PC-9 (cell line): ENCODE measurements around the gene TNFAIP1. TPM values are rescaled to one million over a fixed set of nuclear protein-coding genes. Genes with fewer than 3 reads are reported as not detected.

ENCODE experiments used
- BruUV-seq: library from RNA; stranded (reverse); fragments of 400-500 nt; replicated peaks from 2 replicates; lab custom pipeline; 2021; lab: Mats Ljungman, UMichigan
- CTCF ChIA-PET: fragments of 300-600 bp; sonication (Branson Sonifier 250); formaldehyde crosslinking; loops from one replicate; lab custom pipeline; 2022; ENCODE audit warnings: antibody characterized with exemption; lab: Charles Lee
- POLR2A ChIA-PET: fragments of 300-600 bp; sonication (Branson Sonifier 250); formaldehyde crosslinking; loops from one replicate; lab custom pipeline; 2022; ENCODE audit warnings: antibody characterized with exemption; ENCODE audit not compliant: unreplicated experiment; lab: Charles Lee
- DNase-seq, 2 experiments: peaks; one replicate each; pipeline versions ENCODE4 v3.0.0 to v3.0.0-alpha.2; 2015 to 2022; ENCODE audit warnings: mixed read lengths in 1 of 2
- H2AFZ ChIP-seq: fragments of 200-600 bp; sonication (generic); 2 replicates; pipeline ENCODE4 v1.8.1; 2017; ENCODE audit warnings: antibody characterized with exemption
- H3F3A ChIP-seq: fragments of 200-600 bp; sonication (generic); 2 replicates; pipeline ENCODE4 v1.8.1; 2017; ENCODE audit warnings: antibody characterized with exemption, mild to moderate bottlenecking, low read depth; ENCODE audit not compliant: insufficient read depth
- H3K27ac ChIP-seq: fragments of 200-600 bp; sonication (generic); 2 replicates; pipeline ENCODE4 v1.6.1; 2016; ENCODE audit warnings: mixed run types
- H3K27me3 ChIP-seq: fragments of 200-600 bp; sonication (generic); 2 replicates; pipeline ENCODE4 v1.6.1; 2016; ENCODE audit warnings: low read depth, mixed run types; ENCODE audit not compliant: insufficient read depth
- H3K36me3 ChIP-seq: fragments of 200-600 bp; sonication (generic); 2 replicates; pipeline ENCODE4 v1.6.1; 2016; ENCODE audit warnings: low read depth, mixed run types
- H3K4me1 ChIP-seq: fragments of 200-600 bp; sonication (generic); replicated peaks from 2 replicates; pipeline ENCODE4 v1.6.1; 2016; ENCODE audit warnings: mixed run types; ENCODE audit not compliant: insufficient read depth
- H3K4me2 ChIP-seq: fragments of 200-600 bp; sonication (generic); 2 replicates; pipeline ENCODE4 v1.6.1; 2017; ENCODE audit warnings: mixed run types
- H3K4me3 ChIP-seq: fragments of 200-600 bp; sonication (generic); 2 replicates; pipeline ENCODE4 v1.6.1; 2016; ENCODE audit warnings: mixed run types
- H3K79me2 ChIP-seq: fragments of 200-600 bp; sonication (generic); 2 replicates; pipeline ENCODE4 v1.6.1; 2017; ENCODE audit warnings: low read depth, mixed run types
- H3K9me2 ChIP-seq: fragments of 200-600 bp; sonication (generic); 2 replicates; pipeline ENCODE4 v1.8.1; 2017; ENCODE audit warnings: mild to moderate bottlenecking; ENCODE audit not compliant: insufficient read depth
- H3K9me3 ChIP-seq: fragments of 200-600 bp; sonication (generic); 2 replicates; pipeline ENCODE4 v1.8.1; 2016; ENCODE audit warnings: low read depth; ENCODE audit not compliant: insufficient read depth
- H4K20me1 ChIP-seq: fragments of 200-600 bp; sonication (generic); 2 replicates; pipeline ENCODE4 v1.8.1; 2017; ENCODE audit not compliant: insufficient read depth
- CTCF ChIP-seq: fragments of 200-600 bp; sonication (generic); conservative IDR thresholded peaks from 2 replicates; pipeline ENCODE4 v1.6.1; 2017; ENCODE audit warnings: mixed run types, antibody characterized with exemption, mild to moderate bottlenecking, moderate library complexity
- EZH2 ChIP-seq: fragments of 200-600 bp; sonication (generic); IDR thresholded peaks from 2 replicates; pipeline ENCODE4 v1.8.0; 2017; ENCODE audit warnings: antibody characterized with exemption, low read depth
- intact Hi-C: fragments of 100-400 bp; cut with micrococcal nuclease; formaldehyde crosslinking; loops from one replicate; pipeline ENCODE4 v1.10.0; 2022; ENCODE audit not compliant: unreplicated experiment
- total RNA-seq: library from RNA; stranded (reverse); gene quantifications from 2 replicates; pipeline ENCODE4 v1.2.3, GENCODE V29; 2021

Gene TNFAIP1
- total RNA-seq, 1 experiment from 2014 or later = 46.8 TPM

- peaks cover 8% of the 10 kb centered on the region; the same call in 1 of the 2 replicates for H3F3A ChIP-seq
- H3K9me3 ChIP-seq = no peaks in the 10 kb centered on the region
- no peak overlapping the region for H3K4me2 ChIP-seq
- peaks cover 62% of the 10 kb centered on the region for H3K4me1 ChIP-seq
- no TSS peak for BruUV-seq
- no peaks in the 10 kb centered on the region for H4K20me1 ChIP-seq
- no peak overlapping the region for H3K4me3 ChIP-seq
- no peaks in the 10 kb centered on the region for H3K27me3 ChIP-seq
- no peak overlapping the region for H2AFZ ChIP-seq
- H3K9me2 ChIP-seq = no peaks in the 10 kb centered on the region
- intact Hi-C loops = loop anchor here (2.0 kb wide), 1 partner anchor 439 kb away; no protein-coding TSS in a partner anchor
- H3K27ac ChIP-seq = no peak overlapping the region
- H3K79me2 ChIP-seq = peaks cover 30% of the 10 kb centered on the region
- ChIA-PET CTCF (no interaction called here), POLR2A (no interaction called here)
- peaks cover 8% of the 10 kb centered on the region; the same call in 1 of the 2 replicates for H3K36me3 ChIP-seq
- DNase-seq = no peak
- TF ChIP-seq EZH2 (no peak), CTCF (no peak)
Measured at GRCh38 chr17:28327709-28328108, 7.9 kb upstream of the TNFAIP1 start.

GRCh38 chr17:28328325-28328724, 7.2 kb upstream of the TNFAIP1 start:
- Histone ChIP-seq H3K9me2 (no peaks in the 10 kb centered on the region), H3K4me3 (no peak overlapping the region), H3K36me3 (peaks cover 8% of the 10 kb centered on the region; the same call in 1 of the 2 replicates), H3K27me3 (no peaks in the 10 kb centered on the region), H3F3A (peaks cover 8% of the 10 kb centered on the region; the same call in 1 of the 2 replicates), H3K4me2 (no peak overlapping the region), H3K79me2 (peaks cover 30% of the 10 kb centered on the region), H4K20me1 (no peaks in the 10 kb centered on the region), H2AFZ (no peak overlapping the region), H3K27ac (no peak overlapping the region), H3K9me3 (no peaks in the 10 kb centered on the region), H3K4me1 (peaks cover 56% of the 10 kb centered on the region)
- POLR2A ChIA-PET = no interaction called here
- CTCF ChIA-PET = no interaction called here
- no TSS peak for BruUV-seq
- TF ChIP-seq EZH2 (no peak), CTCF (no peak)
- intact Hi-C loops = no loop called here
- DNase-seq = no peak

GRCh38 chr17:28330671-28331070, 4.9 kb upstream of the TNFAIP1 start:
- no peak overlapping the region for H3K27ac ChIP-seq
- POLR2A ChIA-PET = no interaction called here
- no peak for DNase-seq
- intact Hi-C loops = no loop called here
- peaks cover 8% of the 10 kb centered on the region; the same call in 1 of the 2 replicates for H3K36me3 ChIP-seq
- no peaks in the 10 kb centered on the region for H4K20me1 ChIP-seq
- H3K9me2 ChIP-seq = no peaks in the 10 kb centered on the region
- no TSS peak for BruUV-seq
- peaks cover 8% of the 10 kb centered on the region; the same call in 1 of the 2 replicates for H3F3A ChIP-seq
- H3K79me2 ChIP-seq = peaks cover 28% of the 10 kb centered on the region
- H3K4me3 ChIP-seq = no peak overlapping the region
- no peaks in the 10 kb centered on the region for H3K9me3 ChIP-seq
- no peak overlapping the region for H2AFZ ChIP-seq
- TF ChIP-seq EZH2 = no peak
- TF ChIP-seq CTCF = no peak
- H3K4me1 ChIP-seq = peaks cover 46% of the 10 kb centered on the region
- no peaks in the 10 kb centered on the region for H3K27me3 ChIP-seq
- CTCF ChIA-PET = no interaction called here
- H3K4me2 ChIP-seq = no peak overlapping the region
